Testis (tissue), 5 donors: ENCODE results near the gene ICA1L. TPM values are rescaled to one million over a fixed set of nuclear protein-coding genes. Genes with fewer than 3 reads are reported as not detected.
"Not testable (repeated sequence)": the region's sequence is repeated elsewhere in the genome, so short reads cannot be mapped to it uniquely, and the experiment has no call there.

Source experiments
- DNase-seq: peaks from one replicate; pipeline ENCODE4 v3.0.0-alpha.2; 2019
- H3K27ac ChIP-seq, 2 donors: fragments of 200-600 bp; sonication (generic); one replicate each; pipeline ENCODE4 v1.5.1; 2019
- H3K27me3 ChIP-seq: fragments of 200-600 bp; sonication (generic); one replicate; pipeline ENCODE4 v1.5.1; 2019
- H3K36me3 ChIP-seq: fragments of 200-600 bp; sonication (generic); one replicate; pipeline ENCODE4 v1.5.1; 2017; ENCODE audit warnings: low read depth; ENCODE audit errors: missing control alignments
- H3K4me1 ChIP-seq: fragments of 200-600 bp; sonication (generic); one replicate; pipeline ENCODE4 v1.5.1; 2019
- H3K4me3 ChIP-seq, 2 donors: fragments of 200-600 bp; sonication (generic); one replicate each; pipeline ENCODE4 v1.5.1; 2017 to 2019
- H3K9me3 ChIP-seq: fragments of 200-600 bp; sonication (generic); one replicate; pipeline ENCODE4 v1.5.1; 2017
- CTCF ChIP-seq, 3 experiments: fragments of 450-650 bp in 2 of 3; fragments of 200-600 bp in 1 of 3; sonication (generic) in 1 of 3; IDR thresholded peaks; one replicate each; pipeline ENCODE4 v1.5.1; 2016 to 2019; ENCODE audit warnings: antibody characterized with exemption in 3 of 3, mild to moderate bottlenecking in 2 of 3, moderate library complexity in 1 of 3
- POLR2A ChIP-seq: fragments of 450-650 bp; IDR thresholded peaks from one replicate; pipeline ENCODE4 v1.6.1; 2017; ENCODE audit warnings: antibody characterized with exemption, mild to moderate bottlenecking, moderate library complexity
- WGBS, 2 donors: methylation state at CpG; one replicate each; pipeline ENCODE4 v1.1.5; 2018; 5-methylcytosine and 5-hydroxymethylcytosine counted together
- intact Hi-C: fragments of 100-400 bp; cut with DNase I; formaldehyde crosslinking; loops from one replicate; pipeline ENCODE4 v1.15.1; 2023; ENCODE audit warnings: low total_unique reads
- long read RNA-seq, 2 donors: transcript quantifications; one replicate each; lab custom pipeline, GENCODE V29; 2026
- polyA plus RNA-seq: library from polyadenylated mRNA; stranded (reverse); fragments of 350-450 nt; fragmentation: Illumina TruSeq; extraction: RNeasy Lipid Tissue Mini Kit (QIAGEN cat#74804); gene quantifications from one replicate; pipeline ENCODE4 v1.2.3, GENCODE V29; 2014; ENCODE audit warnings: low read depth, low replicate concordance; ENCODE audit not compliant: insufficient read depth
- total RNA-seq, 2 donors: library from RNA; depleted of rRNA; stranded (reverse); fragments of >200 nt; gene quantifications; one replicate each; pipeline ENCODE4 v1.2.3, GENCODE V29; 2016

Gene ICA1L
- total RNA-seq (10 to 100 TPM; 36.0 to 41.8 TPM), polyA plus RNA-seq (18.9 TPM)
- long read RNA-seq, donor 1: 0 reads
- long read RNA-seq, donor 2: 0 reads

DNA sequence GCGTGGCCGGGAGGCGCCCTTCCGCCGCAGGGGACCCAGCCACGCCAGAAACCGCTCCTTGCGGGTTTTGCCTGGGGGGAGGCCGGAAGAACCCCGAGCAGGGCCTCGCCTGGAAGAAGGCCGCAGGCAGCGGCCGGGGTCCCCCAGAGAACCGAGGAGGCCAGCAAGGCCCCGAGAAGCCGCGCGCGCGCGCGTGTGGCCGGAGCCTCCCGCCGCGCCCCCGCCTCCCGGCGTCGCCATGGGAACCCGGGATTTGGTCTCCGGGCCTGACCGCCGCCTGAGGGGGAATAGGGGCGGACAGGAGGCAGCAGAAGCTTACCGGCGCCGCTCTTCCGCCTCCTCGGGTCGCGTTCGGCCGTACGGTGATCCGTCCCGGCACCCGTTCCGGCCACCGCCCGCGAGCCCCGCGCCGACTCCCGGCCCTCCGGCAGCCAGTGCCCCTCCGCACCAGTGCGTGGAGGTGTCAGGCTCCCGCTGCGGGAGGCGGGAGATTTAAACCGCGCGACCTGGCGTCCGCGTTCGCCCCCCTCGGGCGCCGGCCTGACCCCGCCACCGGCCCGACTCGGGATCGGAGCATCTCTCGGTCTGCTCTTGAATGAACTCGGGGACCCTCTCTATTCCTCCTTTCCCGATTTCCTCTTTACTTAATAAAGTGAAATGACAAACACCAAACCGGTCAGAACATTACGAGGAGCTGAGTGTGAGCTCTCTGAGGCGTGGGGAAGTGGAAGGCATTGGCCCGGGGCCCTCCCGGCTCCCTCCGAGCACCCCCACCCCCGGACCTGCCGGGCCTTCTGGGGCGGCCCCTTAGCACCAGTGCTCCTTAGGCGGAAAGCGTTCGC is at the start of gene ICA1L:
Gene ICA1L (minus strand): TSS at position 467 of the 842 bp plus-strand sequence. CDS start 42,757 bp downstream, outside the sequence.
- Histone ChIP-seq H3K27ac (peak within 1 kb of the TSS; percentile 89 to 93), H3K27me3 (no peaks in the 10 kb centered on the region), H3K4me1 (no peaks in the 10 kb centered on the region), H3K36me3 (no peaks in the 10 kb centered on the region), H3K4me3 (peak within 1 kb of the TSS; percentile 89 to 90), H3K9me3 (no peaks in the 10 kb centered on the region)
- 0 to 1% methylated on average over 36 to 73 of the region's 93 CpGs for WGBS, 2 donors
- intact Hi-C loops: no loop called here
- peak; percentile 80 for DNase-seq
- TF ChIP-seq CTCF (IDR thresholded peaks at IDR 0.05): no peak
- no peak for TF ChIP-seq POLR2A

DNA sequence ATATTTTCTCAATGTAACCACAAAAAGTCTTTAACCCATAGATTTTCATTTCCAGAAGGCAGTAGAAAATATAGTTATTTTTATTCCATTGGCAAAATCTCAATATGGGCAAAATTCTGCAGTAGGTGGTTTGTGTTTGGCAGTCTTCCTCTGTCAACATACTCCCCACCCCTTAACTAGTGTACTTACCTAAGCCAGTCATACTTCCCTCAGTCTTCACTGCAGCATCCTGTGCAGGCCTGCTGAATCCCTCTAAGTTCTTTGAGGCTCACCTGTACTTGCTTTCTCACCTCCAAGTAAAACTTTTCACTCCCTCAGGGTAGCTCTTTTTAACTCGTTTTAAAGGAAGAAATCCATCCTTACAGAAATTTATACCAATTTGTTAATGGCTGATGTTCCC is 47.3 kb upstream of the ICA1L start:
- intact Hi-C loops: no loop called here
- H3K27ac ChIP-seq: no peak overlapping the region
- WGBS, 2 donors: 90 to 96% methylated on average over 1 of the region's 1 CpG
- H3K9me3 ChIP-seq: no peaks in the 10 kb centered on the region
- no peak overlapping the region for H3K4me3 ChIP-seq
- DNase-seq: no peak
- no peaks in the 10 kb centered on the region for H3K4me1 ChIP-seq
- H3K27me3 ChIP-seq: no peaks in the 10 kb centered on the region
- H3K36me3 ChIP-seq: no peaks in the 10 kb centered on the region
- TF ChIP-seq CTCF (IDR thresholded peaks at IDR 0.05) (no peak), POLR2A (no peak)

DNA sequence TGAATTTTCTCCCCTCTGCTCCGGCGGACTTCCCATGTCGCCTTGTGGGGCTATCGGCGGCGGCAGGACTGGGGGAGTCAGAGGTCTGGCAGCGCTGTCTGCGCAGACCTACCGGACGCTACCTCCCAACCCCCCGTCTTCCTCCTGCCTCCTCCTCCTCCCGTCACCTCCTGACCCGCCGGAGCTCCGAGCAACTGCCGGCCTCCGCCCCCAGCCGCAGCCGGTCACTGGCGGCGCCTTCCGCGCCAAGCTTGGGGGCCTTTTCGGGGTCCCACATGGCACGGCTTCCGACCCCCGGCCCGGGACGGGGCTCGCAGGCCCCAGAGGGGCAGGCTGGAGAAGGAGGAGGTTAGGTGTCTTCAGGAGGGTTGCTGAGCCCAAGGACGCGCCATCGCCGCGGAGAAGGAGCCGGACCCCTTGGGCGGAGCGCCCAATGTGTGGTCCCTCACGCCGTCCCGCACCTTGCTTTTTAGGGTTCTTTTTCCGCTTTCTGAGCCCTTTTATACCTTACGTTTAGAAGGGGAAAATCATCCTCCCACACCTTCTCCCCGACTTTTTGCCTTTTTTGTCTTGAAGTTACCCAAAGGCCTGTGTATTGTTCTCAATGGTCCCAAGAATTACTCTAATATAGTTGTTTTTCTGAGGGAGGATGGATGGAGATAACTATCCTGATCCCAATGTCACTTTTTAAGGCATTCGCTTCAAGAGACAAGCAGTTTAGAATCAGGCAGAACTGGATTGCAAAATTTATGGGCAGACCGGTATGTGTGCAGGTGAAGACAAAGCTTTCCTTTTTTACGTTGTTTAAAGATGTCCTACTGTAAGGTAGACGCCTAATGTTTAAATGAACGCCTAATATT is 41.0 kb upstream of the ICA1L start:
- H3K36me3 ChIP-seq, DNase-seq, H3K9me3 ChIP-seq, H3K27me3 ChIP-seq, intact Hi-C loops: not testable (repeated sequence)
- Histone ChIP-seq H3K27ac (peak overlapping the region; percentile 86 to 89), H3K4me1 (peaks cover 17% of the 10 kb centered on the region), H3K4me3 (peak overlapping the region; percentile 66 to 75)
- 6% methylated on average over 6 to 14 of the region's 49 CpGs for WGBS, 2 donors

DNA sequence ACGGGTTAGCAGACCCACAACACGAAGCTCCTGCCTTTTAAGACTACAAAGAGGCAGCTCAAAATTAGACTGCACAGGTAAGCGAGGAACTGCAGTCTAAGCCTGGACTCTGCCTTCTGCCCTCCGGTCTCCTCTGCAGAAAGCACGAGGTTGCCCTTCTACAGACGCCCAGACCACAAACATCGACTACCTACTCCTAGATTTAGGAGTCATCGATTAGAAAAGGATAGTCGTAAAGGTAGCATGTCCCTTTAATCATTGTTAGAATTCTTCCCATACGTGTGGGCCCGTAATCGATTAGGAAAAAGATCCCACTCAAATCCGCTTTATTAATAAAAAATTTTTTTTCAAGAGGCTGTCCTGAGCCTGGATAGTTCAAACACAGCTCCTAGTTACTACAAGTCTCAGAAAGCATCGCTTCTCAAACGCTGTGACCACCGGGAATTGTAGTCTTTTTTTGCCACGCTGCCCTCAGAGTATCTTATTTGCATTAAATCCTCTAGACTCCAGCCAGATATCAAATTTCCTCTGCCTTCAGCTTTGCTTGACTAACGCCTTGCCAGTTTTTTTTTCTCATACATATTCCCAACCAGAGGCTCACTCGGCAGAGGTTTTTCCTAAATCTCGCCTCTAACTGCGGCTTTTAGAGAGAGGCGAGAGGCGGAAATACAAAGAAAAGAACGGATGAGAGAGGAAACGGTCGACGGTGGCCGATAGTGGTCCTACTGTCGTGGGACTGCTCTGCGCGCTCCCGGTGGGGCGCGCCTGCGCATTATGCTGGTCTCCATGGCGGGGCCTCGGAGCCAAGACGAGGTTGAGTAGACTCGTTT is 40.2 kb upstream of the ICA1L start, which contains the start of the genes CARF and WDR12:
Gene CARF (plus strand): TSS at position 764 of the 830 bp plus-strand sequence. CDS start 29,628 bp downstream, outside the sequence.
Gene WDR12 (minus strand): TSS at position 162 of the 830 bp plus-strand sequence. CDS start 197 bp downstream, outside the sequence.
- Histone ChIP-seq H3K36me3 (no peaks in the 10 kb centered on the region), H3K27me3 (no peaks in the 10 kb centered on the region), H3K9me3 (no peaks in the 10 kb centered on the region), H3K4me3 (peak within 1 kb of the TSS; percentile 66 to 75), H3K27ac (peak within 1 kb of the TSS; percentile 86 to 89), H3K4me1 (peaks cover 17% of the 10 kb centered on the region)
- TF ChIP-seq CTCF (IDR thresholded peaks at IDR 0.05) (no peak), POLR2A (no peak)
- peak; percentile 98 for DNase-seq
- 0% methylated on average over 35 to 39 of the region's 39 CpGs for WGBS, 2 donors
- intact Hi-C loops: no loop called here
